Transverse colon (tissue), 3 donors: ENCODE results near the gene ZGLP1.

Experiments used
- POLR2A ChIP-seq: fragments of 450-650 bp; IDR thresholded peaks from one replicate; pipeline ENCODE4 v1.6.1; 2016; ENCODE audit warnings: antibody characterized with exemption, mild to moderate bottlenecking, moderate library complexity
- TF ChIP-seq, protein P1 (sequence below), 5 experiments: fragments of 200-600 bp in 3 of 5; fragments of 450-650 bp in 2 of 5; sonication (generic) in 3 of 5; IDR thresholded peaks; 1 replicate in 2 of 5; 2 replicates in 3 of 5; pipeline ENCODE4 v1.5.1; 2016 to 2017; ENCODE audit warnings: antibody characterized with exemption in 5 of 5, inconsistent platforms in 3 of 5, mild to moderate bottlenecking in 2 of 5, moderate library complexity in 1 of 5

DNA sequence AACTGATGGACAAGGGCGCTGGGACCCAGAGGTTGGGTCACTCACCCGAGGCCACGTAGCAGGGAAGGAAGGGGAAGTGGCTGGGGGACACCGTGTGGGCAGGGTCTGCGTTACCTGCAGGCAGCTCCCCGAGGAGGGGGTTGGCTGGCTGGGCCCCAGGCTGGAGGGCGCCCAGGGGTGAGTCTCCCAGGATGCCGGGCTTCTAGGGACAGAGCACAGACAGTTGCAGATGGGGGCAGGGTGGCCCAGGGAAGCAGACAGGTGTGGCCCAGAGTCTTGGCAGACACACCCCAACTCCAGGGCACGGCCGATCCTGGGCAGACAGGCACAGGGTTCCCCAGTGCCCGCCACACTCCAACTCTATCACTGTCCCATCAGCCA is 11.8 kb upstream of the ZGLP1 start:
- TF ChIP-seq, protein P1, sequence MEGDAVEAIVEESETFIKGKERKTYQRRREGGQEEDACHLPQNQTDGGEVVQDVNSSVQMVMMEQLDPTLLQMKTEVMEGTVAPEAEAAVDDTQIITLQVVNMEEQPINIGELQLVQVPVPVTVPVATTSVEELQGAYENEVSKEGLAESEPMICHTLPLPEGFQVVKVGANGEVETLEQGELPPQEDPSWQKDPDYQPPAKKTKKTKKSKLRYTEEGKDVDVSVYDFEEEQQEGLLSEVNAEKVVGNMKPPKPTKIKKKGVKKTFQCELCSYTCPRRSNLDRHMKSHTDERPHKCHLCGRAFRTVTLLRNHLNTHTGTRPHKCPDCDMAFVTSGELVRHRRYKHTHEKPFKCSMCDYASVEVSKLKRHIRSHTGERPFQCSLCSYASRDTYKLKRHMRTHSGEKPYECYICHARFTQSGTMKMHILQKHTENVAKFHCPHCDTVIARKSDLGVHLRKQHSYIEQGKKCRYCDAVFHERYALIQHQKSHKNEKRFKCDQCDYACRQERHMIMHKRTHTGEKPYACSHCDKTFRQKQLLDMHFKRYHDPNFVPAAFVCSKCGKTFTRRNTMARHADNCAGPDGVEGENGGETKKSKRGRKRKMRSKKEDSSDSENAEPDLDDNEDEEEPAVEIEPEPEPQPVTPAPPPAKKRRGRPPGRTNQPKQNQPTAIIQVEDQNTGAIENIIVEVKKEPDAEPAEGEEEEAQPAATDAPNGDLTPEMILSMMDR (IDR thresholded peaks at IDR 0.05) = no peak
- no peak for TF ChIP-seq POLR2A
